ENCODE data around the gene PSRC1.

DNA sequence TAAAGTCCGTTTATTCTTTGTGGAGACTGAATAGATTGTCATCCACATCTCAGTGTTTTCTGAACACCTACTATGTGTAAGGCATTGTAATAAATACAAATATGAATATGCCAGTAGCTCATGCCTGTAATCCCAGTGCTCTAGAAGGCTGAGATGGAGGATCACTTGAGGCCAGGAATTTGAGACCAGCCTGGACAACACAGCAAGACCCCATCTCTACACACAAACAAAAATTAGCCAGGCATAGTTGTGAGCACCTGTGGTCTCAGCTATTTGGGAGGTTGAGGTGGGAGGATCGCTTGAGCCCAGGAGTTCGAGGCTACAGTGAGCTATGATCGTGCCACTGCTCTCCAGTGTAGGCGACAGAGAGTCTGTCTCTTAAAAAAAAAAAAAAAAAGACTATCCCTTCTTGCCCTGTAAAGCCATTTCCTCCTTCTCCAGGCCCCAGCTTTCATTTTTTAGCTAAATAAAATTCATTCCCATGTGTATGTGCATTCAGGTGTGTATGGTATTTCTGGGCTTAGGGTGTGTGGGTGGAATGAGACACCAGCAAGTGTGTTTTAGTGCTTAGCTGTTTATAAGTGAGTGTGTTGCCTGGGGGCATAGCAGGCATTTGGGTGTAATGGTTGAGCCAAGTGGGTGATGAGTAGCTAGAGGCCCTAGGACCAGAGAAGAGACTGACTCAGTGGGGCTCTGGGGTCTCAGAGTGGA is 25.8 kb downstream of the PSRC1 start:
- TF ChIP-seq, protein P1, sequence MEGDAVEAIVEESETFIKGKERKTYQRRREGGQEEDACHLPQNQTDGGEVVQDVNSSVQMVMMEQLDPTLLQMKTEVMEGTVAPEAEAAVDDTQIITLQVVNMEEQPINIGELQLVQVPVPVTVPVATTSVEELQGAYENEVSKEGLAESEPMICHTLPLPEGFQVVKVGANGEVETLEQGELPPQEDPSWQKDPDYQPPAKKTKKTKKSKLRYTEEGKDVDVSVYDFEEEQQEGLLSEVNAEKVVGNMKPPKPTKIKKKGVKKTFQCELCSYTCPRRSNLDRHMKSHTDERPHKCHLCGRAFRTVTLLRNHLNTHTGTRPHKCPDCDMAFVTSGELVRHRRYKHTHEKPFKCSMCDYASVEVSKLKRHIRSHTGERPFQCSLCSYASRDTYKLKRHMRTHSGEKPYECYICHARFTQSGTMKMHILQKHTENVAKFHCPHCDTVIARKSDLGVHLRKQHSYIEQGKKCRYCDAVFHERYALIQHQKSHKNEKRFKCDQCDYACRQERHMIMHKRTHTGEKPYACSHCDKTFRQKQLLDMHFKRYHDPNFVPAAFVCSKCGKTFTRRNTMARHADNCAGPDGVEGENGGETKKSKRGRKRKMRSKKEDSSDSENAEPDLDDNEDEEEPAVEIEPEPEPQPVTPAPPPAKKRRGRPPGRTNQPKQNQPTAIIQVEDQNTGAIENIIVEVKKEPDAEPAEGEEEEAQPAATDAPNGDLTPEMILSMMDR (IDR thresholded peaks at IDR 0.05): no peak
- TF ChIP-seq POLR2A (IDR thresholded peaks at IDR 0.05): no peak
- TF ChIP-seq POLR2AphosphoS5 (IDR thresholded peaks at IDR 0.05): no peak
